ENCODE measurements around the gene ANKFY1.

DNA sequence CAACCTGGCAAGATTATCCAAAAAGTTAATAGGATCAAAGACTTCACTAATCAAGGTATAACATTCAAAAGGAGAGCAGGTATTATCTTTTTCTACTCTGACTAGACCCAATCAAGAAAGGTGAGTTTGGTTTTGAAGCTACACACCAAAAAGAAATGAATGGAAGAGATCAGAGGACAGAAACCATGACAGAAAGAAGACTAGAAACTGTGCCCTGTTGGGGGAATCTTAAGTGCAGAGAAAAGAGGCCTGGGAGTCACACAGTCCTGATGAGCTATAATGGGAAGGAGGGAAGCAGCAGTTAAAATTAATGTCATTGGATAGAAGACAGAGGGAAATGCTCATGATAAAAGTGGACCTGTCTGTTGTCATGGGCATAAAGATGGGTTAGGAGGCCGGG lies 138.2 kb downstream of the ANKFY1 start:
- no peak for TF ChIP-seq POU2F2 (IDR thresholded peaks at IDR 0.05; ENCODE audit: low read depth, low read length)
- TF ChIP-seq POLR2AphosphoS5 (IDR thresholded peaks at IDR 0.05; ENCODE audit: low read depth, low read length): no peak
- no peak for TF ChIP-seq POLR2A (IDR thresholded peaks at IDR 0.05; ENCODE audit: low read depth, low read length)
- no peak for TF ChIP-seq TAF1 (IDR thresholded peaks at IDR 0.05; ENCODE audit: low read depth, low read length)
